Measurements from ENCODE around the gene IL9. TPM values are rescaled to one million over a fixed set of nuclear protein-coding genes. Genes with fewer than 3 reads are reported as not detected.

The IL9 gene
- total and polyA plus RNA-seq, 10 of the 15 experiments (the other 5 are each of a cell fraction or from before 2014, with no cell fraction given): not detected

- Histone ChIP-seq H2AFZ (ENCODE audit: control insufficient read depth, low read depth, low read length) (no peak overlapping the region), H3K27ac (ENCODE audit: control insufficient read depth, insufficient read depth) (no peak overlapping the region), H3K4me2 (ENCODE audit: control insufficient read depth, insufficient read depth) (no peak overlapping the region), H3K9ac (ENCODE audit: control insufficient read depth, insufficient read depth, low read length) (no peak overlapping the region), H3K4me3 (no peak overlapping the region), H4K20me1 (ENCODE audit: control insufficient read depth, insufficient read depth) (no peaks in the 10 kb centered on the region), H3K27me3 (replicated peaks in 1 of 2; ENCODE audit: control insufficient read depth in 2 of 2, insufficient read depth in 2 of 2, low read length in 1 of 2) (peaks cover 0 to 2% of the 10 kb centered on the region in 2 experiments; a peak in 2 of 4 replicates), H3K36me3 (ENCODE audit: control insufficient read depth in 2 of 2, insufficient read depth in 2 of 2, low read length in 1 of 2) (no peaks in the 10 kb centered on the region), H3K9me3 (replicated peaks; ENCODE audit: control insufficient read depth, insufficient read depth, low read length) (no peaks in the 10 kb centered on the region), H3K4me1 (ENCODE audit: control insufficient read depth, insufficient read depth, low read length) (no peaks in the 10 kb centered on the region), H3K79me2 (ENCODE audit: control insufficient read depth, insufficient read depth, low read length) (no peaks in the 10 kb centered on the region)
- WGBS (ENCODE audit: insufficient coverage, insufficient replicate concordance, low lambda C conversion rate, missing lambda C conversion rate): 35% methylated on average over 8 of the region's 8 CpGs
- DNase-seq (ENCODE audit: low read depth, low spot score) (no peak), FAIRE-seq (no peak), ATAC-seq (no peak)
- no TSS peak for BruUV-seq (replicated peaks)
- in situ Hi-C loops (cut with MboI) (no loop called here), intact Hi-C loops (cut with micrococcal nuclease; ENCODE audit: unreplicated experiment) (no loop called here)
- ChIA-PET CTCF (no interaction called here), POLR2A (no interaction called here), SMC1A (ENCODE audit: uncharacterized antibody, unreplicated experiment) (no interaction called here), RAD21 (ENCODE audit: unreplicated experiment) (no interaction called here)
- no peak for TF ChIP-seq FOXM1 (IDR thresholded peaks at IDR 0.05; ENCODE audit: low read depth, low read length)
- TF ChIP-seq CHD1 (IDR thresholded peaks at IDR 0.05; ENCODE audit: low read depth, low read length): no peak
- no peak for TF ChIP-seq IKZF1 (conservative IDR thresholded peaks at IDR 0.05)
- no peak for TF ChIP-seq ATF2 (IDR thresholded peaks at IDR 0.05; ENCODE audit: low read length)
- no peak for TF ChIP-seq MEF2A (IDR thresholded peaks at IDR 0.05; ENCODE audit: insufficient read depth, low read depth, low read length)
- no peak for TF ChIP-seq BCLAF1 (IDR thresholded peaks at IDR 0.05)
- no peak for TF ChIP-seq SREBF1 (IDR thresholded peaks at IDR 0.05; ENCODE audit: low read length)
- no peak for TF ChIP-seq HDGF (IDR thresholded peaks at IDR 0.05)
- no peak for TF ChIP-seq NFYA (IDR thresholded peaks at IDR 0.05; ENCODE audit: borderline replicate concordance, low read depth, low read length)
Measured at GRCh38 chr5:135916638-135917263, 21.1 kb upstream of the IL9 start.
